HepG2 (cell line): Measurements from ENCODE around the gene CNP. TPM values are rescaled to one million over a fixed set of nuclear protein-coding genes. Genes with fewer than 3 reads are reported as not detected.

ENCODE experiments used
- CEBPG ChIP-seq: IDR thresholded peaks from 2 replicates; pipeline ENCODE4 v1.6.1; 2016
- CHCHD3 ChIP-seq: sonication (generic); formaldehyde crosslinking; IDR thresholded peaks from 2 replicates; pipeline ENCODE4 v1.8.0; 2022; ENCODE audit warnings: mild to moderate bottlenecking, missing genetic modification reagents, moderate library complexity
- MAFK ChIP-seq, 2 experiments: IDR thresholded peaks in 1 of 2; conservative IDR thresholded peaks in 1 of 2; 2 replicates each; pipeline ENCODE4 v1.6.1; 2011; ENCODE audit warnings: improper control_type of control experiment in 2 of 2, low read length in 2 of 2
- NCOA5 ChIP-seq: sonication (generic); formaldehyde crosslinking; IDR thresholded peaks from 2 replicates; pipeline ENCODE4 v1.4.0; 2020; ENCODE audit warnings: missing genetic modification reagents
- ZBTB38 ChIP-seq: sonication (generic); formaldehyde crosslinking; IDR thresholded peaks from 2 replicates; pipeline ENCODE4 v1.5.1; 2020; ENCODE audit warnings: mild to moderate bottlenecking, missing genetic modification reagents
- ZNF121 ChIP-seq: sonication (generic); formaldehyde crosslinking; IDR thresholded peaks from 2 replicates; pipeline ENCODE4 v1.5.0; 2020; ENCODE audit warnings: mild to moderate bottlenecking, missing genetic modification reagents
- ZNF317 ChIP-seq: sonication (generic); formaldehyde crosslinking; IDR thresholded peaks from 2 replicates; pipeline ENCODE4 v1.5.0; 2020; ENCODE audit warnings: mild to moderate bottlenecking, missing genetic modification reagents
- ZNF44 ChIP-seq: sonication (generic); formaldehyde crosslinking; IDR thresholded peaks from 2 replicates; pipeline ENCODE4 v1.5.1; 2020; ENCODE audit warnings: mild to moderate bottlenecking, missing genetic modification reagents
- ZNF678 ChIP-seq: sonication (generic); formaldehyde crosslinking; IDR thresholded peaks from 2 replicates; pipeline ENCODE4 v1.4.0; 2020; ENCODE audit warnings: mild to moderate bottlenecking, missing genetic modification reagents
- polyA plus RNA-seq, 8 experiments: library from polyadenylated mRNA; depleted of rRNA in 3 of 8; stranded (reverse) in 7 of 8; unstranded in 1 of 8; fragments of >200 nt; fragmentation: Illumina TruSeq in 4 of 8; extraction: Trizol in 4 of 8; gene quantifications; 2 replicates each; pipeline versions ENCODE4 v1.2.1 to v1.2.3, GENCODE V29; 2011 to 2016; ENCODE audit warnings: low read depth in 4 of 8, missing spikeins in 1 of 8, mixed read lengths in 1 of 8; ENCODE audit not compliant: insufficient read depth in 1 of 8
- total RNA-seq, 5 experiments: library from RNA; depleted of rRNA; stranded (reverse); fragments of >200 nt; fragmentation: Illumina TruSeq; extraction: Trizol; gene quantifications; 2 replicates each; pipeline ENCODE4 v1.2.3, GENCODE V29; 2016; ENCODE audit warnings: low read depth in 1 of 5
- TF ChIP-seq, protein P1 (sequence below): sonication (generic); formaldehyde crosslinking; IDR thresholded peaks from 2 replicates; pipeline ENCODE4 v1.4.0; 2020; ENCODE audit warnings: mild to moderate bottlenecking, missing genetic modification reagents, borderline replicate concordance
- TF ChIP-seq, protein P2 (sequence below): sonication (generic); formaldehyde crosslinking; IDR thresholded peaks from 2 replicates; pipeline ENCODE4 v1.4.0; 2020; ENCODE audit warnings: low read depth, mild to moderate bottlenecking, missing genetic modification reagents

CNP gene
- total and polyA plus RNA-seq, 2 of the 13 experiments (the other 11 are each of a cell fraction or from before 2014, with no cell fraction given), result 97.2 to 161 TPM

DNA sequence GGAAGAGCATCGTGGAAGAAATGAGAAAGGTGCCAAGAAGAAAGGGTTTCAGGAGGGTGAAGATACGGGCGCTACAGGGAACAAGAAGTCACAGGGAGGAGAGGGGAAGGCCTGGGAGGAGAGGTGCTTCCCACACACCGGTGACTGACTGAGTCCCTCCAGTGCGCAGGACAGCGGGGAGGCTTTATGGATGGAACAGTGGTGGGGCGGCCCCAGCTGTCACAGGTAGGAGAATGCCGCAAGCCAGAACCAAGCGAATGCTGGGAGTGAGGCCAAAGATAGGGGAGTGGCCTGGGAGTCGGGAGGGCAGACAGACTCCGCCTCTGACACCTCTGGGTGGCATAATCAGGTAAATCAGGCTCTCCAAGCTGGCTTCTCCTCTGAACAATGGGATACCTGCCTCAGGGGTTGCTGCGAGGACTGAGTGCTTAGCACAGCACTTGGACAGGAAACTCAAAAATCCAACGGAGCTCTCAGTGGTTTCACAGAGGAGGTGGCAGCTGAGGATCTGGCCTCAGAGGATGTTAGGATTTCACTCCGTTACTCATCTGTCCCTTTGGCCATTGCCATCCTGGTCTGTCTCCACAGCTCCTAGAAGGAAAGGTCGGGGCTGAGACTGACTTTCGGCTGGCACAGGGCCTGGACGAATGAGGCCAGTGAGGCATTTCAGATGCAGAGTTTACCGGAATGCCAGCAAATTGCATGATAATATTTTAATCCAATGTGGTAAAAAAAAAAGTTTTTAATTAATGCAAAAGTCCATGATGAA is 717 bp upstream of the CNP start (continued):
- TF ChIP-seq, protein P1, sequence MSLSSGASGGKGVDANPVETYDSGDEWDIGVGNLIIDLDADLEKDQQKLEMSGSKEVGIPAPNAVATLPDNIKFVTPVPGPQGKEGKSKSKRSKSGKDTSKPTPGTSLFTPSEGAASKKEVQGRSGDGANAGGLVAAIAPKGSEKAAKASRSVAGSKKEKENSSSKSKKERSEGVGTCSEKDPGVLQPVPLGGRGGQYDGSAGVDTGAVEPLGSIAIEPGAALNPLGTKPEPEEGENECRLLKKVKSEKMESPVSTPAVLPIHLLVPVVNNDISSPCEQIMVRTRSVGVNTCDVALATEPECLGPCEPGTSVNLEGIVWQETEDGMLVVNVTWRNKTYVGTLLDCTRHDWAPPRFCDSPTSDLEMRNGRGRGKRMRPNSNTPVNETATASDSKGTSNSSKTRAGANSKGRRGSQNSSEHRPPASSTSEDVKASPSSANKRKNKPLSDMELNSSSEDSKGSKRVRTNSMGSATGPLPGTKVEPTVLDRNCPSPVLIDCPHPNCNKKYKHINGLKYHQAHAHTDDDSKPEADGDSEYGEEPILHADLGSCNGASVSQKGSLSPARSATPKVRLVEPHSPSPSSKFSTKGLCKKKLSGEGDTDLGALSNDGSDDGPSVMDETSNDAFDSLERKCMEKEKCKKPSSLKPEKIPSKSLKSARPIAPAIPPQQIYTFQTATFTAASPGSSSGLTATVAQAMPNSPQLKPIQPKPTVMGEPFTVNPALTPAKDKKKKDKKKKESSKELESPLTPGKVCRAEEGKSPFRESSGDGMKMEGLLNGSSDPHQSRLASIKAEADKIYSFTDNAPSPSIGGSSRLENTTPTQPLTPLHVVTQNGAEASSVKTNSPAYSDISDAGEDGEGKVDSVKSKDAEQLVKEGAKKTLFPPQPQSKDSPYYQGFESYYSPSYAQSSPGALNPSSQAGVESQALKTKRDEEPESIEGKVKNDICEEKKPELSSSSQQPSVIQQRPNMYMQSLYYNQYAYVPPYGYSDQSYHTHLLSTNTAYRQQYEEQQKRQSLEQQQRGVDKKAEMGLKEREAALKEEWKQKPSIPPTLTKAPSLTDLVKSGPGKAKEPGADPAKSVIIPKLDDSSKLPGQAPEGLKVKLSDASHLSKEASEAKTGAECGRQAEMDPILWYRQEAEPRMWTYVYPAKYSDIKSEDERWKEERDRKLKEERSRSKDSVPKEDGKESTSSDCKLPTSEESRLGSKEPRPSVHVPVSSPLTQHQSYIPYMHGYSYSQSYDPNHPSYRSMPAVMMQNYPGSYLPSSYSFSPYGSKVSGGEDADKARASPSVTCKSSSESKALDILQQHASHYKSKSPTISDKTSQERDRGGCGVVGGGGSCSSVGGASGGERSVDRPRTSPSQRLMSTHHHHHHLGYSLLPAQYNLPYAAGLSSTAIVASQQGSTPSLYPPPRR (CRISPR knock-in tag), result no peak
- peak; percentile 69; the same call in 1 of the 2 replicates for TF ChIP-seq ZNF317 (CRISPR knock-in tag)
- TF ChIP-seq CEBPG, result no peak
- TF ChIP-seq NCOA5 (CRISPR knock-in tag), result no peak
- TF ChIP-seq ZNF121 (CRISPR knock-in tag), result peak; percentile 3; the same call in 1 of the 2 replicates
- TF ChIP-seq, protein P2, sequence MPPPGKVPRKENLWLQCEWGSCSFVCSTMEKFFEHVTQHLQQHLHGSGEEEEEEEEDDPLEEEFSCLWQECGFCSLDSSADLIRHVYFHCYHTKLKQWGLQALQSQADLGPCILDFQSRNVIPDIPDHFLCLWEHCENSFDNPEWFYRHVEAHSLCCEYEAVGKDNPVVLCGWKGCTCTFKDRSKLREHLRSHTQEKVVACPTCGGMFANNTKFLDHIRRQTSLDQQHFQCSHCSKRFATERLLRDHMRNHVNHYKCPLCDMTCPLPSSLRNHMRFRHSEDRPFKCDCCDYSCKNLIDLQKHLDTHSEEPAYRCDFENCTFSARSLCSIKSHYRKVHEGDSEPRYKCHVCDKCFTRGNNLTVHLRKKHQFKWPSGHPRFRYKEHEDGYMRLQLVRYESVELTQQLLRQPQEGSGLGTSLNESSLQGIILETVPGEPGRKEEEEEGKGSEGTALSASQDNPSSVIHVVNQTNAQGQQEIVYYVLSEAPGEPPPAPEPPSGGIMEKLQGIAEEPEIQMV (CRISPR knock-in tag), result no peak
- TF ChIP-seq MAFK (conservative IDR thresholded peaks at IDR 0.05 in 1 of 2, IDR thresholded peaks at IDR 0.05 in 1 of 2; ENCODE audit: low read length in 2 of 2), result no peak
- TF ChIP-seq ZNF44 (CRISPR knock-in tag), result no peak
- 0 out of 2 replicates have a peak, but pooled peaks have one; percentile 36 for TF ChIP-seq CHCHD3
- TF ChIP-seq ZNF678 (CRISPR knock-in tag), result no peak
- peak; percentile 68 for TF ChIP-seq ZBTB38 (CRISPR knock-in tag)
